CD4-positive, CD25-positive, alpha-beta regulatory T cell (primary cell): ENCODE data around the gene FHIT. TPM values are rescaled to one million over a fixed set of nuclear protein-coding genes. Genes with fewer than 3 reads are reported as not detected.

Experiments
- ATAC-seq, 2 donors: fragments of 150-1000 bp; cut with Tn5 transposase; one replicate each; pipeline ENCODE4 v1.10.0; 2021; ENCODE audit warnings: low read depth in 2 of 2, moderate number of reproducible peaks in 2 of 2, moderate library complexity in 1 of 2
- DNase-seq, 3 donors: peaks; one replicate each; pipeline versions ENCODE4 v3.0.0 to v3.0.0-alpha.2; 2012 to 2022; ENCODE audit warnings: mixed read lengths in 1 of 3
- H3K27ac ChIP-seq: one replicate; pipeline ENCODE4 v1.7.0; 2013; ENCODE audit warnings: mild to moderate bottlenecking, low read length; ENCODE audit not compliant: insufficient read depth, poor library complexity, severe bottlenecking
- H3K27me3 ChIP-seq: one replicate; pipeline ENCODE4 v1.7.0; 2013; ENCODE audit warnings: low read length; ENCODE audit not compliant: control insufficient read depth, insufficient read depth
- H3K36me3 ChIP-seq: one replicate; pipeline ENCODE4 v1.7.0; 2013; ENCODE audit warnings: mild to moderate bottlenecking, low read length, moderate library complexity; ENCODE audit not compliant: control insufficient read depth, insufficient read depth
- H3K4me1 ChIP-seq: 2 replicates; pipeline ENCODE4 v1.7.0; 2013; ENCODE audit warnings: mild to moderate bottlenecking, low read length; ENCODE audit not compliant: insufficient read depth, control insufficient read depth, poor library complexity, severe bottlenecking
- H3K4me3 ChIP-seq: one replicate; pipeline ENCODE4 v1.7.0; 2013; ENCODE audit warnings: low read depth, mild to moderate bottlenecking, low read length, moderate library complexity
- H3K9me3 ChIP-seq, 2 experiments: 1 replicate in 1 of 2; 2 replicates in 1 of 2; pipeline ENCODE4 v1.7.0; 2013; ENCODE audit warnings: low read length in 2 of 2, mild to moderate bottlenecking in 1 of 2, moderate library complexity in 1 of 2; ENCODE audit not compliant: control insufficient read depth in 2 of 2
- H3K27ac Mint-ChIP-seq, 3 donors: one replicate each; pipeline ENCODE4 v1.8.0; 2020 to 2022; ENCODE audit warnings: mild to moderate bottlenecking in 3 of 3, mixed read lengths in 3 of 3, moderate library complexity in 2 of 3
- H3K27me3 Mint-ChIP-seq: one replicate; pipeline ENCODE4 v1.8.0; 2022; ENCODE audit warnings: mild to moderate bottlenecking, mixed read lengths
- H3K36me3 Mint-ChIP-seq: one replicate; pipeline ENCODE4 v1.8.0; 2020; ENCODE audit warnings: mixed read lengths
- H3K4me1 Mint-ChIP-seq, 4 donors: one replicate each; pipeline ENCODE4 v1.8.0; 2020 to 2022; ENCODE audit warnings: mixed read lengths in 4 of 4, mild to moderate bottlenecking in 1 of 4
- H3K4me3 Mint-ChIP-seq, 4 donors: one replicate each; pipeline ENCODE4 v1.8.0; 2020 to 2022; ENCODE audit warnings: mild to moderate bottlenecking in 4 of 4, mixed read lengths in 4 of 4, moderate library complexity in 3 of 4
- H3K9me3 Mint-ChIP-seq, 7 donors: one replicate each; pipeline ENCODE4 v1.8.0; 2020 to 2022; ENCODE audit warnings: mixed read lengths in 7 of 7, mild to moderate bottlenecking in 3 of 7, moderate library complexity in 2 of 7
- polyA plus RNA-seq, 4 donors: library from polyadenylated mRNA; unstranded; fragments of 300-500 nt; fragmentation: Illumina TruSeq; gene quantifications; one replicate each; pipeline ENCODE4 v1.2.3, GENCODE V29; 2021
- total RNA-seq: library from RNA; stranded (reverse); gene quantifications from one replicate; pipeline ENCODE4 v1.2.3, GENCODE V29; 2022

Gene FHIT
- total and polyA plus RNA-seq, 5 donors from 2014 or later, result 7.8 to 120 (median 14.4) TPM

DNA sequence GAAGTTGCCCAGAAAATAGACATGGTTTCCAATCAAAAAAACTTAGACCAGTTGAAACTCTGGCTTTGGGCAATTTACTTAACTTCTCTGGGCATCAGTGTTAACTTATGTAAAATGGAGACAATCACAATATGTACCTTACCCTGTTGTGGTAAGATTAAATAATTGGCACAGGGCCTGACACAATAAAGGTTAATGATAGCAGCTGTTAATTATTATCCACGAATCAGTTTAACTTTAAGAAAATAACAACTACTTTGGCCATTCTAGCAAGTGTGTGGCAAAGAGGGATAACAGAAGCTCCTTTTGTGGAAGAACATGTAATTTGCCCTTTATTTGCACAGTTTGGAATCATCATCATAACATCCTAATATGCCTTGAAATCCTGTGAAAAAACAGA, 787.6 kb downstream of the FHIT start:
- H3K9me3 Mint-ChIP-seq, result peaks cover 0 to 17% (median 4%) of the 10 kb centered on the region in 7 donors

DNA sequence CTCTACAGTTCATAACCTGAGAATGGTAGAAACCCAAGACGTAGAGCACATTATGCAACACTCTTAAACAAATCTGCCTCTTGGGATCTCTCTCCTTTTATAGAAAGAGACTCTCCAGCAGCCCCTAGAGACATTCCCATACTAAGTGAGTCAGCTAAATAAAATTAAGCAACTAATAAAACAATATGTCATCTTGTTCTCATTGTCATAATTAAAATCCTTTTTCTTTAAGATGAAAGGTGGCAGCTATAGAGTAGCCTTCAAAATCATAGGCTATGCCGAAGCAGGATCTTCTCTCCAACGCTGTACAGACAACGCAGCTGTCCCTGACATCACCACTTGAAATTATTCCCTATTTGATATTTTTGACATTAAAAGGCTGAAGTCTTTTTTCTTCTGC, 790.0 kb downstream of the FHIT start:
- H3K27me3 ChIP-seq, result peaks cover 3% of the 10 kb centered on the region
- Mint-ChIP-seq H3K9me3 (peaks cover 0 to 13% (median 4%) of the 10 kb centered on the region in 7 donors), H3K36me3 (no peaks in the 10 kb centered on the region), H3K4me3 (no peak overlapping the region), H3K4me1 (no peaks in the 10 kb centered on the region), H3K27ac (no peak overlapping the region), H3K27me3 (no peaks in the 10 kb centered on the region)
- H3K9me3 ChIP-seq, result no peaks in the 10 kb centered on the region
- H3K36me3 ChIP-seq, result no peaks in the 10 kb centered on the region
- no peaks in the 10 kb centered on the region for H3K4me1 ChIP-seq
- H3K27ac ChIP-seq, result no peak overlapping the region
- no peak for DNase-seq
- no peak for ATAC-seq
- no peak overlapping the region for H3K4me3 ChIP-seq

More for the DNA sequence above, 787.6 kb downstream of the FHIT start:
- Mint-ChIP-seq H3K36me3 (no peaks in the 10 kb centered on the region), H3K27ac (no peak overlapping the region), H3K4me3 (no peak overlapping the region), H3K4me1 (no peaks in the 10 kb centered on the region), H3K27me3 (no peaks in the 10 kb centered on the region)
- no peak for DNase-seq
- ATAC-seq, result no peak
- Histone ChIP-seq H3K4me3 (no peak overlapping the region), H3K9me3 (no peaks in the 10 kb centered on the region), H3K4me1 (no peaks in the 10 kb centered on the region), H3K27ac (no peak overlapping the region), H3K36me3 (no peaks in the 10 kb centered on the region), H3K27me3 (peaks cover 2% of the 10 kb centered on the region)

DNA sequence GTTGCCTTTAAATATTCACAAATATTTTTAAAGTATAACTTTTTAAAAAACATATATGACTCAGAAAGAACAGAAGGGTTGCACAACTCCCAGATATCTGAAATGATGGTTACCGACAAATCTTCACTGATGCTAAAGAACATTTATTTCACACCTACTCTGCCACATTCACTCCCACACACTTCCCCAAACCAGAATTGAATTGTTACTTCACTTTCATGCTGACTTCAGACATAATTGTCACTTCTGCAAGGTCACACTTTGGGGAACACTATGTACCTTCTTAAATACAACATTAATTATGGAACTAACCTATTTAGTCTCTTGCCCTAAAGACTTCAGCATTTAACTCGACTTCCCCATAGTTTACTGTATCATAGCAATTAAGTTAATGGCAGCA, 795.1 kb downstream of the FHIT start:
- Histone ChIP-seq H3K4me3 (no peak overlapping the region), H3K27me3 (peaks cover 2% of the 10 kb centered on the region), H3K4me1 (no peaks in the 10 kb centered on the region), H3K36me3 (no peaks in the 10 kb centered on the region), H3K9me3 (no peaks in the 10 kb centered on the region), H3K27ac (no peak overlapping the region)
- no peak overlapping the region for H3K27ac Mint-ChIP-seq
- no peak for ATAC-seq
- no peaks in the 10 kb centered on the region for H3K36me3 Mint-ChIP-seq
- peaks cover 0 to 8% (median 1%) of the 10 kb centered on the region in 7 donors for H3K9me3 Mint-ChIP-seq
- no peaks in the 10 kb centered on the region for H3K4me1 Mint-ChIP-seq
- H3K27me3 Mint-ChIP-seq, result no peaks in the 10 kb centered on the region
- no peak for DNase-seq
- no peak overlapping the region for H3K4me3 Mint-ChIP-seq

DNA sequence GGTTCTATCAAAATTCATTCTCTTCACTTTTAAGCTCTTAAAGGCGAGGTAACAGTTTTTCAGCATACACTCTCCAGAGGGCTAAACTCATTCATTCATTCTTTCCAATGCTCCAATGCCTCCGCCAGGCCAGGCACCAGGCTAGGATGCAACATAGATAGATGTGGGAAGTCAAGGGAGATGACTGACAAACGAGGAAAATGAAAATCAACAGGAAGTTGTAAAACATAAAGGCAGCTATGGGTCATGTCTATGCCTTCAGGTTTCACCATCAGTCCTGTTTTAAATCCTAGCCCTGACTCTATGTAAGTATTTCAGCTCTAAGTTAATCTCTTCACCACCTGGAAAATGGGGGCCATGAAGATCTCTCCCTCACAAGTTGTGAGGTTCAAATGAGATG, 797.9 kb downstream of the FHIT start:
- Mint-ChIP-seq H3K9me3 (peaks cover 0 to 8% (median 1%) of the 10 kb centered on the region in 7 donors), H3K27ac (no peak overlapping the region), H3K27me3 (no peaks in the 10 kb centered on the region), H3K4me1 (no peaks in the 10 kb centered on the region), H3K4me3 (no peak overlapping the region), H3K36me3 (no peaks in the 10 kb centered on the region)
- ATAC-seq (no peak), DNase-seq (no peak)
- no peaks in the 10 kb centered on the region for H3K4me1 ChIP-seq
- H3K27ac ChIP-seq, result no peak overlapping the region
- H3K36me3 ChIP-seq, result no peaks in the 10 kb centered on the region
- H3K9me3 ChIP-seq, result no peaks in the 10 kb centered on the region
- peaks cover 2% of the 10 kb centered on the region for H3K27me3 ChIP-seq
- no peak overlapping the region for H3K4me3 ChIP-seq

DNA sequence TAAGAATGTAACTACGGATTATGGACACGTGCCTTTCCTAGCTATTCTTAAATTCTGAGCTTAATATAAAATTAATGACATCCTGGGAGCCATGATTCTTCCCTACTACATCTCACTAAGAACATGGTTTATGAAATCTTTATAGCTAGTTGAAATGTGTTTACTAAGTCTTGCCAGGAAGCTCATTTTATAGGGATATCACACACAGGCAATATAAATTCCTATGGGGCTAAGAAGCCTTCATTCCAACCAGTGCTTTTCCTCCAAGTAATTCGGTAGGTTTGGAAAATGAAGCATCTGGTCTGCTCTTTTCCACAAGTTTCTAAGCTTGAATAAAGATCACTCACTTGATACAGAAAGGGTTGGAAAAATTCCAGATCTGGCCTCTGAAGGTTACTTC, 802.6 kb downstream of the FHIT start:
- Mint-ChIP-seq H3K4me3 (no peak overlapping the region), H3K9me3 (peaks cover 0 to 7% (median 1%) of the 10 kb centered on the region in 7 donors), H3K27ac (no peak overlapping the region), H3K36me3 (no peaks in the 10 kb centered on the region), H3K27me3 (peaks cover 5% of the 10 kb centered on the region), H3K4me1 (peaks cover 0 to 7% (median under 1%) of the 10 kb centered on the region in 4 donors)
- Histone ChIP-seq H3K27ac (no peak overlapping the region), H3K36me3 (no peaks in the 10 kb centered on the region), H3K27me3 (no peaks in the 10 kb centered on the region), H3K4me3 (no peak overlapping the region), H3K9me3 (no peaks in the 10 kb centered on the region), H3K4me1 (no peaks in the 10 kb centered on the region)
- ATAC-seq (no peak), DNase-seq (no peak)

DNA sequence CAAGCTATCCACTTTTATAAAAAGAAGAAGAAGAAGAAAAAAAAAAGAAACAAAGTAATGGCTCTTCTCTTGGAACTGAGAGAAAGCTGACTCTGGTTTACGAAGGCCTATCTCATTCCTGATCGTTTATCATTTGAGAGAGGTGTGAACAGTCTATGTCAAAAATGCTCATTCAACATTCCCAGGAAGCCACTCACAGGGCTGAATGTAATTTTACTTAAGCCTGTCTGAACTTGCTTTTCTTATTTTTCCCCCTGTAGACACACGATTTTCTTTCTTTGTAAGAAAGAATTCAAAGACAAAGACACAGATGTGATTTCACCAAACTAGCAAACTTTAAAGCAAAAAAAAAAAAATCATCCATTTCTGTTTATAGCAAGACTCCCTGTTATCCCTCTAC, 805.8 kb downstream of the FHIT start:
- H3K36me3 ChIP-seq, result no peaks in the 10 kb centered on the region
- Mint-ChIP-seq H3K27me3 (peaks cover 5% of the 10 kb centered on the region), H3K36me3 (no peaks in the 10 kb centered on the region), H3K9me3 (peaks cover 0 to 4% (median 1%) of the 10 kb centered on the region in 7 donors), H3K4me3 (no peak overlapping the region), H3K27ac (no peak overlapping the region), H3K4me1 (peaks cover 0 to 21% (median 2%) of the 10 kb centered on the region in 4 donors)
- H3K4me1 ChIP-seq, result no peaks in the 10 kb centered on the region
- no peak for ATAC-seq
- DNase-seq, result no peak
- H3K4me3 ChIP-seq, result no peak overlapping the region
- no peaks in the 10 kb centered on the region for H3K9me3 ChIP-seq
- no peaks in the 10 kb centered on the region for H3K27me3 ChIP-seq
- no peak overlapping the region for H3K27ac ChIP-seq

DNA sequence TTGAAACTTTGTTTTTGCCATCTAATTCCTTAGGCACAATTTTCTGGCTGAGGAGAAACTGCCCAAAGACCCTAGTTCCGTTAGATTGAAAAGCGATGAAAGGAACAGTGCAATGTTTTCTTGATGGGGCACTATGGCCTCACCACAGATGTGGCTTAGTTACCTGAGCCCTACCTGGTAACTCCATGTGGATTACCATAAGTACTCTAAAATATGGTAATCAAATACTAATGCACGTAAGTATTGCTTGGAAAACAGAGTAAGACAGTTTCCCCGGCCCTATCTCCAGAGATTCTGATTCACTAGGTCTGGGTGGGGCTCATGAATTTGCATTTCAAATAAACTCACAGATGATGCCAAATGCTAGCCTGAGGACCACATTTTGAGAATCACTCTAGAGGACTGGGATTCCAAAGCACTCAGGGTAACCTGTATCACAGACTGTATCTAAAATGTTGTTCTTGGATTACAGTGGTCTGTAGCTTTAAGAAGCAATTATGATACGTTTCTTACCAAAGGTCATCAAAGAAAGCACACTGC, 806.3 kb downstream of the FHIT start:
- Histone ChIP-seq H3K27ac (no peak overlapping the region), H3K36me3 (no peaks in the 10 kb centered on the region), H3K4me3 (no peak overlapping the region), H3K9me3 (no peaks in the 10 kb centered on the region), H3K27me3 (no peaks in the 10 kb centered on the region), H3K4me1 (no peaks in the 10 kb centered on the region)
- H3K9me3 Mint-ChIP-seq, result peaks cover 0 to 4% (median 1%) of the 10 kb centered on the region in 7 donors
- no peak for DNase-seq
- H3K27me3 Mint-ChIP-seq, result peaks cover 5% of the 10 kb centered on the region
- no peak for ATAC-seq
- H3K4me3 Mint-ChIP-seq, result no peak overlapping the region
- H3K4me1 Mint-ChIP-seq, result peaks cover 0 to 23% (median 2%) of the 10 kb centered on the region in 4 donors
- H3K36me3 Mint-ChIP-seq, result no peaks in the 10 kb centered on the region
- no peak overlapping the region for H3K27ac Mint-ChIP-seq

DNA sequence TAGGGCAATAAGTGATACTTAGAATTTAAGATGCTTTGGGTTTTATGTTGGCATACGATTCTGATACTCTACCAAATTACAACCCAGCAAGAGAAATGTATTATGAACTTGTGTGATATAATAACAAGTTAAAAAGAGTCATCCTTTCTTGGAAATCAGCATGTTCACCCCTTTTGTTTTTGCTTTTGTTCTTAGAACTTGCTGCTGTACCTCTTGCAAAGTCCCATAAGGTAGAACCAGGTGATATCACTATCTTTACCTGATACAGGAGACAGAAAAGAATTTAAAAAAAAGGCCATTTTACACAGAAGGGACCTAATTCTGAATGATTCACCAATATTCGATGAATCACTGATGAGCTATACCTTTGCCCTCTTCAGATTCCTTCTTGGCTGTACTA, 810.4 kb downstream of the FHIT start:
- DNase-seq, result peak in 1 of 3 donors; percentile 83
- Mint-ChIP-seq H3K4me3 (no peak overlapping the region), H3K4me1 (peaks cover 0 to 23% (median 2%) of the 10 kb centered on the region in 4 donors), H3K36me3 (no peaks in the 10 kb centered on the region), H3K9me3 (peaks cover 0 to 3% (median 1%) of the 10 kb centered on the region in 7 donors), H3K27ac (no peak overlapping the region), H3K27me3 (no peaks in the 10 kb centered on the region)
- H3K36me3 ChIP-seq, result no peaks in the 10 kb centered on the region
- no peaks in the 10 kb centered on the region for H3K27me3 ChIP-seq
- H3K9me3 ChIP-seq, result no peaks in the 10 kb centered on the region
- H3K27ac ChIP-seq, result no peak overlapping the region
- H3K4me1 ChIP-seq, result no peaks in the 10 kb centered on the region
- no peak overlapping the region for H3K4me3 ChIP-seq
- peak; percentile 82 to 83 for ATAC-seq
